ENCODE data around the gene OR2M3. TPM values are rescaled to one million over a fixed set of nuclear protein-coding genes. Genes with fewer than 3 reads are reported as not detected.

OR2M3 gene
- total and polyA plus RNA-seq, 9 of the 15 experiments (the other 6 are each of a cell fraction or from before 2014, with no cell fraction given), result not detected

- intact Hi-C loops (cut with micrococcal nuclease) (no loop called here), in situ Hi-C loops (cut with MboI) (no loop called here)
- Histone ChIP-seq H4K20me1 (replicated peaks; ENCODE audit: control insufficient read depth, insufficient read depth, low read length) (no peaks in the 10 kb centered on the region), H3K4me3 (no peak overlapping the region), H2AFZ (ENCODE audit: low read depth, low read length) (no peak overlapping the region), H3K79me2 (ENCODE audit: control insufficient read depth, insufficient read depth, low read length) (no peaks in the 10 kb centered on the region), H3K27me3 (ENCODE audit: control insufficient read depth in 2 of 2, insufficient read depth in 2 of 2, low read length in 2 of 2) (no peaks in the 10 kb centered on the region), H3K9me1 (ENCODE audit: control insufficient read depth, insufficient read depth, low read length) (no peaks in the 10 kb centered on the region), H3K4me1 (replicated peaks in 1 of 2; ENCODE audit: control insufficient read depth in 2 of 2, insufficient read depth in 2 of 2, low read length in 2 of 2) (no peaks in the 10 kb centered on the region), H3K9me3 (replicated peaks; ENCODE audit: control insufficient read depth, insufficient read depth, low read depth, low read length) (no peaks in the 10 kb centered on the region; the same call in 1 of the 2 replicates), H3K9ac (ENCODE audit: insufficient read depth in 1 of 2, low read depth in 2 of 2, low read length in 2 of 2) (no peak overlapping the region), H3K4me2 (ENCODE audit: insufficient read depth, low read length) (no peak overlapping the region), H3K27ac (ENCODE audit: extremely low read depth, low read depth, low read length) (no peak overlapping the region), H3K36me3 (ENCODE audit: control insufficient read depth, insufficient read depth, low read length) (no peaks in the 10 kb centered on the region)
- POLR2A ChIA-PET, result no interaction called here
- BruUV-seq (replicated peaks), result no TSS peak
- no peak for FAIRE-seq
- CTCF ChIA-PET (ENCODE audit: low intra/inter-chr PET ratio), result no interaction called here
- TF ChIP-seq NFIX (CRISPR knock-in tag; IDR thresholded peaks at IDR 0.05; ENCODE audit: low read depth) (no peak), NR2F6 (CRISPR knock-in tag; IDR thresholded peaks at IDR 0.05) (no peak), ZNF398 (CRISPR knock-in tag; IDR thresholded peaks at IDR 0.05) (no peak), MAFG (tag; conservative IDR thresholded peaks at IDR 0.05) (peak; percentile 44), CHCHD3 (CRISPR knock-in tag; IDR thresholded peaks at IDR 0.05) (no peak), MAFF (IDR thresholded peaks at IDR 0.05; ENCODE audit: low read length) (peak; percentile 29; the same call in 1 of the 2 replicates)
- no peak for DNase-seq (ENCODE audit: extremely low read depth in 1 of 4, low spot score in 3 of 4)
- no peak for ATAC-seq
- 7% methylated on average over 3 of the region's 3 CpGs for WGBS (ENCODE audit: insufficient coverage, low coverage, missing lambda C conversion rate)
Measured at GRCh38 chr1:248187363-248187762, 9.7 kb upstream of the OR2M3 start.
